ENCODE measurements around the gene RHEB.
A peak's percentile ranks its signal among the peaks of the same experiment; 100 is the strongest.

Gene RHEB

DNA sequence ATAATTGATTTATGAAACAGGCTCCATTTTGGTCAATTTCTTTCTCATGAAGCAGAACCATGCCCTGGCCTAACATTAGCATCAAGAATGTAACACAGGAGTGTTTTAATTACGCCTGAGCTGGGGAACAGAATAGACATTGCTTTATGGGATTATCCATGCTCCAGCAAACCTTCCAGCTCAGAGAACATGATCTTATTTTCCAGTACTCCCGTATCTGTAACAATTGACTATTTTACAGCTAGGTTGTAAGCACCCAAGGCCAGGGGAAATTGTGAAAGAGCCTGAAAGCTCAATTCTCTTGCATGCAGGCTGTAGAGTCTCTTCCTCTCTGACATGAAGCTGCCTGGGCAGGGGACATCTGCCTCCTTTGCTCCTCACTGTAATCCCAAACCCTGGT is 49.0 kb downstream of the RHEB start:
- no peak for DNase-seq (ENCODE audit: low spot score)

DNA sequence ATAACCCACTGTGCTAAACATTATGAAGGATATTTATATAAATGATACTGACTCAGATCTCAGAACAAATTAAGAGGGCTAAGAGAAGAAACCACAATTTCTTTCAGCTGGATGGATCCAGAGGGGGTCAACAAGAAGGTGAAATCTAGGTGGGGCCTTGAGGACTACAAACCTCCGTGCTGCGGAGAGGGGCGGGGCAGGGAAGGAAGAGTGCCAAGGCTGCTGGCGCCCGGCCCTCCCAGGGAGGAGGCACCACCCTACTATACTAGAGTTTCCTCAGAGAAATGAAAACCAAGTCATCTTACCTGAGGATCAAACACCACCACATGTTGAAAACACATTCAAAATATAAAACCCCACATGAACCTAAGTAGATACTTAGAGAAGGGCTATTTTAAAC is 50.4 kb downstream of the RHEB start:
- no peak for DNase-seq (ENCODE audit: low spot score)

- no peak for DNase-seq (ENCODE audit: low spot score)
These were observed 51.3 kb downstream of the RHEB start for GRCh38 chr7:151468217-151469018.

- DNase-seq (ENCODE audit: low spot score) = no peak
These were observed 54.5 kb downstream of the RHEB start for GRCh38 chr7:151465169-151465568.

GRCh38 chr7:151462306-151462779 is 57.4 kb downstream of the RHEB start:
- DNase-seq (ENCODE audit: low spot score) = no peak

GRCh38 chr7:151461942-151462230 is 57.8 kb downstream of the RHEB start:
- no peak for DNase-seq (ENCODE audit: low spot score)

DNA sequence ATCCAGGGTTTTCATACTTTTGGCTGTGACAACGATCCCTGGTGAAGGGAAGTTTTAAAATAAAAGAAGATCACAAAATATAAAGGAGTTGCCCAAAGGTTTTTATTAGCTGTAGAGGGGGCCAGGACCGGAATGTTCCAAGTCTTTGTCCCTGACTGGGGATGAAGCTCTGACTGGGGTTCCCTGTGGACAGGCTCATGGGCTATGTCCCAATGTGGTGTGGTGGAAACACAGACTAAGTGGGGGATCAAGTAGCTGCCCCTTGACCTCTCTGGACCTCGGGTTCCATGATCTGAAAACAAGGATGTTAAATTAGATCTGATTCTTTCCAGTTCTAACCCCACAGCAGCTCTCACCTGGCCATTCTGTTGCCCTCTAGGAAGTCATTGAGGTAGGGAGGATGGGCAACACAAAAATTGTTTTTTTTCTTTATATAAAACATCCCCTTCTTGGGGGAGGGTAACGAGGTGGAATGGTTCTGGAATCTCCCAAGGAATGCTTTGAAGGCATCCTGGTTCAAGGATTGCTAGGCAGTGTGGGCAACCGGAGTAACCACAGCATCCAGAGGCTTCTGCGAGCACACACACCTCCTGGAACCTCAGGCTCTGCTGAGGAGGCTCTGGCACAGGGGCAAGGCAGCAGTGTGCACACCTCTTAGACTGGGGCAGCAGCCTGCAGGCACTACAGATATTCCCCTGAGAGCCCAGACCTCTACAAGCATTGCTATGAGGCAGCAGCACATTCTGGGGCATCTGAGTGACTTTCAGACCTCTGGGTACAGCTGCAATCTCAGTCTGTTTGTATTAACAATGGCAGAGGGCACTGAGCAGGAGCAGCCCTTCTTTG is 58.4 kb downstream of the RHEB start:
- no peak for DNase-seq (ENCODE audit: low spot score)

- no peak for DNase-seq (ENCODE audit: low spot score)
These were observed 59.2 kb downstream of the RHEB start for GRCh38 chr7:151460474-151460855.

DNA sequence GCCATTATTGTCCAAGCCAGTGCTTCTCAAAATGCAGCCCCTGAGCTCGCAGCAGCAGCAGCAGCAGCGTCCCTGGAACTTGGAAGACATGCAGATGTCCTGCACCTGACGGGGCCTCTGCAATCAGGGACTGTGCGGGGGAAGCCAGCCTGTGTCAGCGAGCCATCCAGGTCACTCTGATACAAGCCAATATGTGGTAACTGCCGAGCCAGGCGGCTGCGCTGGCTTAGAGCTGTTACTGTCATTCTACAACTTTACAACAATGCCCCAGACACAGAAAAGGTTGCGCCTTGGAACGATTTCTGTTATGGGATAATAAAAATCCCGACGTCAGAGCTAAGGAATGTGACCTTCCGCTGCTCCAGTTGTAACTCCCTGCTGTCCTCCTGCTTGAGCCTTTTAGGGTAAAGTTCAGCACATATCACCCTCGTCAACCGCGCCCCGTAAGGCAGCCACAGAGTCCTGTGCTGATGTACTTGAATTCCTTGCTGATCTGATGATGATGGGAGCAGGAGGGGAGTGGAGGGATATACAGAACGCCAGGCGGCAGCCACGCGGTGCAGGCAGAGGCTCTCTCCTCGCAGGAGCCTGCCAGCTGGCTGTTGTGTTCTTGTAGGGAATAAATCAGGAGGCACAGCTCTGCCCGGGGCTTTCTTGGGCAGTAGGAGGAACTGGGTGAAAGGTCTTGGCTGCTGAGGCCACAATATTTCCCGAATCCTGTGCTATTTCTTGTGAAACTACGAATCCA is 59.8 kb downstream of the RHEB start:
- DNase-seq (ENCODE audit: low spot score) = peak; percentile 83

DNA sequence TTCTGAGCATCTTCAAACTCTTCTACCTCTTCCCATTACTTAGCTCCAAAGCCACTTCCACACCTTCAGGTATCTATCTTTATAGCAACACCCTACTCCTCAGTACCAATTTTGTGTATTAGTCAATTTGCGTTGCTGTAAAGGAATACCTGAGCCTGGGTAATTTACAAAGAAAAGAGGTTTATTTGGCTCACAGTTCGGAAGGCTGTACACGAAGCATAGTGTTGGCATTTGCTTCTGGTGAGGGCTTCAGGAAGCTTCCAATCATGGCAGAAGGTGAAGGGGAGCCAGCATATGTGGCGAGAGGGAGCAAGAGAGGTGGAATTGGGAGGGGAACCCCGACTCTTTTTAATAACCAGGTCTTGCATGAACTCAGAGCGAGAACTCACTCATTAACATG is 62.2 kb downstream of the RHEB start:
- DNase-seq (ENCODE audit: low spot score) = no peak

DNA sequence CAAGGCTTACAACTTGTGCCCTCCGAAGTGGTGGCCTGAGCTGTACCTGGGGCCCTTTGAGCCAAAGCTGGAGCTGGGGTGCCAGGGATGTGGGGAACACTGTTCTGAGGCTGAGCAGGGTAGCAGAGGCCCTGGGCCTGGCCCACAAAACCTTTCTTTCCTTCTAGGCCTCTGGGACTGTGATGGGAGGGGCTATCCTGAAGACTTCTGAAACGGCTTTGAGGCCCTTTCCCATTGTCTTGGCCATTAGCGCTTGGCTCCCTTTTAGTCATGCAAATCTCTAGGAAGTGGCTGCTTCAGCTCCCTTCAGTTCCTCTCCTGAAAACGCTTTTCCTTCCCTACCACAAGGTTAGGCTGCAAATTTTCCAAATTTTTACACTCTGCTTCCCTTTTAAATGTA is 62.9 kb downstream of the RHEB start:
- no peak for DNase-seq (ENCODE audit: low spot score)

- no peak for DNase-seq (ENCODE audit: low spot score)
These were observed 63.4 kb downstream of the RHEB start for GRCh38 chr7:151456276-151456675.

DNA sequence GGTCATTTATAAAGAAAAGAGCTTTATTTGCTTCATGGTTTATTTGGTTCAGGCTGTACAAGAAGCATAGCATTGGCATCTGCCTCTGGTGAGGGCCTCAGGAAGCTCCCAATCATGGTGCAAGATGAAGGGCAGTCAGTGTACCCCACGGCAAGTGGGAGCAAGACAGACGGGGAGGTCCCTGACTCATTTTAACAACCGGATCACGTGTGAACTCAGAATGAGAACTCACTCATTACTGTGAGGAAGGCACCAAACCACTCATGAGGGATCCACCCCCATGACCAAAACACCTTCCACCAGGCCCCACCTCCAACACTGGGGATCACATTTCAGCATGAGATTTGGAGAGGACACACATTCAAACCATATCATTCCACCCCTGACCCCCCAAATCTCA is 64.0 kb downstream of the RHEB start:
- no peak for DNase-seq (ENCODE audit: low spot score)

GRCh38 chr7:151454932-151455530 is 64.7 kb downstream of the RHEB start:
- DNase-seq (ENCODE audit: low spot score) = no peak

DNA sequence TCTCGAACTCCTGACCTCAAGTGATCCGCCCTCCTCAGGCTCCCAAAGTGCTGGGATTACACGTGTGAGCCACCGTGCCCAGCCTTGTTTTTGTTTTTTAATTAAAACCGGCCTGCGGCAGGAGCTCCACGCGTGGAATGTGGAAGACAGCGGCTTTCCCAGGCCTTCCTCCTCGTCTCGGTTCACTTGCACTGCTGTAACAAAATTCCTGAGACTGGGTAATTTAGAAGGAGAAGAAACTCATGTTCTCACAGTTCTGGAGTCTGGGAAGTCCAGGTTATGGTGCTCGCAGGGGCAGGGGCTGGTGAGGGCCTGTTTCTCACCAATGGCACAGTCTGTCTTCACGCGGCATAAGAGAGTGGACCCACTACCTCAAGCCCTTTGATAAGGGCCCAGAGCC is 65.4 kb downstream of the RHEB start:
- no peak for DNase-seq (ENCODE audit: low spot score)

- DNase-seq (ENCODE audit: low spot score) = no peak
These were observed 66.3 kb downstream of the RHEB start for GRCh38 chr7:151453326-151453791.

GRCh38 chr7:151452680-151453325 is 66.9 kb downstream of the RHEB start:
- DNase-seq (ENCODE audit: low spot score) = no peak

- no peak for DNase-seq (ENCODE audit: low spot score)
These were observed 67.8 kb downstream of the RHEB start for GRCh38 chr7:151451626-151452571.

DNA sequence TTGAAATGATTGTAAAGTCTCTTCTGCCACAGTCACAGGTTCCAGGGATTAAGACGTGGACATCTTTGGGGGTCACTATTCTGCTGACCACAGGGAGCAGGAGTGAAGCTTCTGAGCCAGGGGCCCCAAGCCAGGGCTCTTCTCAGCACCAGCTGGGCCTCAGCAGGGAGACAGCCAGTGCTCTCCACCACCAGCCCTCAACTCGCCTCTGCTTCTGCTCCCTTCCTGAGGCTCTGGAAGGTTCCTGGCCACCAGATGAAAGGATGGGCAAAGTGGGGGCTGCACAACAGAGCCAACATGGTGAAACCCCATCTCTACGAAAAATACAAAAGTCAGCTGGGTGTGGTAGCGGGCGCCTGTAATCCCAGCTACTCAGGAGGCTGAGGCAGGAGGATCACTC is 68.5 kb downstream of the RHEB start:
- DNase-seq (ENCODE audit: low spot score) = no peak

- no peak for DNase-seq (ENCODE audit: low spot score)
These were observed 69.7 kb downstream of the RHEB start for GRCh38 chr7:151449990-151450389.

Data from hepatic stellate cell (primary cell).